ENCODE data around the gene KCNJ15.

The KCNJ15 gene

DNA sequence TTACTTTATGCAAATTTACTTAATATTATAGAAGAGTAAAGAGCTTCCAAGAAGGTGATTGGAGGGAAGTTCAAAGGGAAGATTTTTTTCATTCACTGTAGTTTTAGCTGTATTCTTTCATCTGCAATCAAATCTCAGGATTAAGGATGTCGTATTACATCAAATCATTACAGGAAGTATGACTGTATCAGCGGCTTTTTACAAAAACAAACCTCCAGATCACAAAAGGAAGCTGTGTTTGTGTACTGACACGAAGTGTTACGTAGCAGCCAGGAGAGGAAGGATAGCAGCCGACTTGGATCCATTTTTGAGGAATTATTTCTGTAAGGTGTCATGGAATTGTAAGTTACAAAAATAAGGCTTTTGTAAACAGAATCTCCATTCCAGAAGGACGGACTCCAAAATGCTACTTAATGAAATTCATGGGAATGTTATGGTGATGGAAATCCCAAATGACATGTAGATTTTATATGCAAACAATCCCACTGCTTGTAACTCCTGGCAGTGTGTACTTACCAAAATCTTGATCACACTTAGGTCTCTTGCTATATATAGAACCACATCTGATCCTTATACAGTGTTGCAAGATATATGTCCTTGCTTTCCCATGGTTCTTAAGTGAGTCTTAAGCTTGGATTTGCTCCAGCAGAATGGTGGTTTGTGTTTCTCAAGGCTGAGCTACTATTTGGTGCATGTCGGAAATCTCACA, 49.8 kb downstream of the KCNJ15 start:
- H3K4me3 ChIP-seq (ENCODE audit: low read depth, low read length) = no peak overlapping the region
- DNase-seq (ENCODE audit: low read depth) = no peak
- TF ChIP-seq, protein P1, sequence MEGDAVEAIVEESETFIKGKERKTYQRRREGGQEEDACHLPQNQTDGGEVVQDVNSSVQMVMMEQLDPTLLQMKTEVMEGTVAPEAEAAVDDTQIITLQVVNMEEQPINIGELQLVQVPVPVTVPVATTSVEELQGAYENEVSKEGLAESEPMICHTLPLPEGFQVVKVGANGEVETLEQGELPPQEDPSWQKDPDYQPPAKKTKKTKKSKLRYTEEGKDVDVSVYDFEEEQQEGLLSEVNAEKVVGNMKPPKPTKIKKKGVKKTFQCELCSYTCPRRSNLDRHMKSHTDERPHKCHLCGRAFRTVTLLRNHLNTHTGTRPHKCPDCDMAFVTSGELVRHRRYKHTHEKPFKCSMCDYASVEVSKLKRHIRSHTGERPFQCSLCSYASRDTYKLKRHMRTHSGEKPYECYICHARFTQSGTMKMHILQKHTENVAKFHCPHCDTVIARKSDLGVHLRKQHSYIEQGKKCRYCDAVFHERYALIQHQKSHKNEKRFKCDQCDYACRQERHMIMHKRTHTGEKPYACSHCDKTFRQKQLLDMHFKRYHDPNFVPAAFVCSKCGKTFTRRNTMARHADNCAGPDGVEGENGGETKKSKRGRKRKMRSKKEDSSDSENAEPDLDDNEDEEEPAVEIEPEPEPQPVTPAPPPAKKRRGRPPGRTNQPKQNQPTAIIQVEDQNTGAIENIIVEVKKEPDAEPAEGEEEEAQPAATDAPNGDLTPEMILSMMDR (IDR thresholded peaks at IDR 0.05; ENCODE audit: low read depth, low read length) = no peak
- TF ChIP-seq MYC (IDR thresholded peaks at IDR 0.05; ENCODE audit: low read depth, low read length) = no peak
- no peak for TF ChIP-seq MAX (IDR thresholded peaks at IDR 0.05; ENCODE audit: low read depth, low read length)
- no peak for TF ChIP-seq POLR2A (IDR thresholded peaks at IDR 0.05; ENCODE audit: extremely low read depth, insufficient read length)

DNA sequence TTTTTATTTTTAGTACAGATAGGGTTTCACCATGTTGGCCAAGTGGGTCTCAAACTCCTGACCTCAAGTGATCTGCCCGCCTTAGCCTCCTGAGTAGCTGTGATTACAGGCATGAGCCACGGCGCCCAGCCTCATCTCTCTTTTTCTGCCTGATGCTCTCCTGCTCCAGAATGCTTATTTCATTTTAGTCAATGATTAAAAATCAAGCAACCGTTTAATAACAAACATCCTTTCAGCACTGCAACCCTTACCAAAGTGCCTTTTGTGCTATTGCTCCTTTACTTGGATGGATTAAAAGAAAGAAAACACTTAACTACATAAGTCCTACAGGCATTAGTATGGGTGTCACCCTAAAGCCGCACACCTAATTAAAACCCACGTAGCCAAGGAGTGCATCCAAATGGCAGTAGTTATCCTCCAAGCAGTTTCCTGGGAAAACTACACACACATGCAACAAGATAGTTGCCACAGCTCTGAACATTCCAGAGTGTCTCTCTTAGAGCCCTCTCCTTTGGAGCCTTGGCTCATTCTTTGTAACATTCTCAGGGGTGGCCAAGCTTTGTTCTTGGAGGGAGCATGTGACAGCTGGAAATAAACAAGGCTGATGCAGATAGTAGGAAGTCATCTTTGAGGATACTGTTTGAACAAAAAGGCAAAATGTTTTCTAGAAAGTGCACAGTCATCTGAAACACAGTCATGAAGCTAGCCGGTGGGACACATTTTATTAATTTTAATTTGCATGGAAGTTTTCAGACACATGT, 51.2 kb downstream of the KCNJ15 start:
- TF ChIP-seq MAX (IDR thresholded peaks at IDR 0.05; ENCODE audit: low read depth, low read length) (no peak), POLR2A (IDR thresholded peaks at IDR 0.05; ENCODE audit: extremely low read depth, insufficient read length) (no peak), MYC (IDR thresholded peaks at IDR 0.05; ENCODE audit: low read depth, low read length) (no peak)
- TF ChIP-seq, protein P1 (IDR thresholded peaks at IDR 0.05; ENCODE audit: low read depth, low read length) = no peak
- no peak for DNase-seq (ENCODE audit: low read depth)

GRCh38 chr21:38308532-38309119, 51.8 kb downstream of the KCNJ15 start:
- TF ChIP-seq MAX (IDR thresholded peaks at IDR 0.05; ENCODE audit: low read depth, low read length) (no peak), POLR2A (IDR thresholded peaks at IDR 0.05; ENCODE audit: extremely low read depth, insufficient read length) (no peak), MYC (IDR thresholded peaks at IDR 0.05; ENCODE audit: low read depth, low read length) (no peak)
- TF ChIP-seq, protein P1 (IDR thresholded peaks at IDR 0.05; ENCODE audit: low read depth, low read length) = no peak
- H3K4me3 ChIP-seq (ENCODE audit: low read depth, low read length) = no peak overlapping the region
- no peak for DNase-seq (ENCODE audit: low read depth)

More for the DNA sequence above, 51.2 kb downstream of the KCNJ15 start:
- H3K4me3 ChIP-seq (ENCODE audit: low read depth, low read length) = no peak overlapping the region

DNA sequence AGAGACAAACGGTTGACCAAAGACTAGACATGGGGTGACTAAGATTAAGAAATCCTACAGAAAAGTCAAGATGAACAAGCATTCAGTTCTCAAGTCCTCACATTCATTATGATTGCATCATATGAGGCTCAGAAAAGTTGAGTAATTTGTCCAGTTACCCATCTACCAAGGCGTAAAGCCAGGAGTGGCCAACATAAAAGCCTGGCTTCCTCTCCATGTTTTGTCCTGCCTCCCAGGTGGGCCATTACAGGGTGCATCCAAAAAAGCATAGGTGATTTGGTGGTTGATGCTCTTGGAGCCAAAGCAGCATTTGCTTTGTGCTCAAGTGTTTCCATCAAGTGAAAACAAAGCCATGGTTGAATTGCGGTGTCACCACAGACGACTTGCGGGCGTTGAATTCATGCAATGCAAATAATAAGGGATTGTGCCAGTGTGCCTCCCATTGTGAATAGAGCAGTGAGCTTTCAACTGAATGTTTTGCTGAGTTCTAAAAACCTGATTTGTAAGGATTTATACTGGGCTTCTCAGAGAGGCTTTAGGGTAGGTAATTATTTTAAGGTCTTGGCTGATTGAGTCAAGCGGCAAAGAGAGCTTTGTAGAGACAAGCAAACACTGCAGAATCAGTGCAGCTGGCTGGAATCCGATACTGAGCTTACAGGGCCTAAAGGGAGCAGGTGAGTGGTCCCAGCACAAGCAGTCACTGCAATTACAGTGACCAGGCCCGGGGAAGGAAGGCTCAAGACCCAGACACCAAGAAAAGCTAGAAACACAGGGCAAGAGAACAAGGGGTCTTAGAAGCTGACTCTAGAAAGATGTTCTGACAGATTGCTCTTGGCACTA, 54.1 kb downstream of the KCNJ15 start:
- peak; percentile 40 for DNase-seq (ENCODE audit: low read depth)
- TF ChIP-seq, protein P1 (IDR thresholded peaks at IDR 0.05; ENCODE audit: low read depth, low read length) = no peak
- no peak overlapping the region for H3K4me3 ChIP-seq (ENCODE audit: low read depth, low read length)

- no peak for DNase-seq (ENCODE audit: low read depth)
- H3K4me3 ChIP-seq (ENCODE audit: low read depth, low read length) = no peak overlapping the region
- TF ChIP-seq MYC (IDR thresholded peaks at IDR 0.05; ENCODE audit: low read depth, low read length) (no peak), POLR2A (IDR thresholded peaks at IDR 0.05; ENCODE audit: extremely low read depth, insufficient read length) (no peak), MAX (IDR thresholded peaks at IDR 0.05; ENCODE audit: low read depth, low read length) (no peak)
- TF ChIP-seq, protein P1 (IDR thresholded peaks at IDR 0.05; ENCODE audit: low read depth, low read length) = no peak
Observed at GRCh38 chr21:38311765-38312164, 55.0 kb downstream of the KCNJ15 start.

All from NB4 (cell line).